Hematopoietic multipotent progenitor cell (in vitro differentiated cells): ENCODE data around the gene TBK1. TPM values are rescaled to one million over a fixed set of nuclear protein-coding genes. Genes with fewer than 3 reads are reported as not detected.

Experiments used
- DNase-seq, 3 donors: peaks; one replicate each; pipeline ENCODE4 v3.0.0-alpha.2; 2011 to 2015; ENCODE audit warnings: low read depth in 2 of 3, low spot score in 2 of 3
- total RNA-seq: library from RNA; depleted of rRNA; stranded (reverse); fragments of >200 nt; gene quantifications from one replicate; pipeline ENCODE4 v1.2.3, GENCODE V29; 2012

TBK1 gene
- total RNA-seq, 1 donor: 6.5 TPM

GRCh38 chr12:64450711-64451486, 1.0 kb upstream of the TBK1 start:
- DNase-seq: peak in 2 of 3 donors; percentile 28 to 29

- peak in 2 of 3 donors; percentile 52 to 60 for DNase-seq
Observed at GRCh38 chr12:64452559-64453329, 824 bp downstream of the TBK1 start.

DNA sequence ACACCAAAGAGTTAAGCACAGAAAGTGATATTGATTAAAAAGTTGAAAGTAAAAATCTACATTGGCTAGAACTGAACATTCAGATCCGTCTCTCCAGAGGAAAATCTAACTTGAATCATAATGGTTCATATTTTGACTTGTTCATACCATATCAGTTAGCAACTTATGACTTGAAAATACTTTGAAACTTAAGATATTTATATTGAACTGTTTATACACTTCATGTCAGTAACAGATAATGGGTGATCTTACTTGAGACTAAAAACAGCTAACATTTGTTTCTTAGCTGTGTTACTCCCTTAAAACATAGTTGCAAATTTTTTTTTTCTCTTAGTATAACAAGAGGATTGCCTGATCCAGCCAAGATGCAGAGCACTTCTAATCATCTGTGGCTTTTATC, 3.6 kb downstream of the TBK1 start:
- no peak for DNase-seq

- DNase-seq: no peak
Observed at GRCh38 chr12:64456119-64456518, 4.2 kb downstream of the TBK1 start.

GRCh38 chr12:64457032-64457431, 5.1 kb downstream of the TBK1 start:
- DNase-seq: peak in 2 of 3 donors; percentile 58 to 60

GRCh38 chr12:64457466-64457865, 5.5 kb downstream of the TBK1 start:
- no peak for DNase-seq

DNA sequence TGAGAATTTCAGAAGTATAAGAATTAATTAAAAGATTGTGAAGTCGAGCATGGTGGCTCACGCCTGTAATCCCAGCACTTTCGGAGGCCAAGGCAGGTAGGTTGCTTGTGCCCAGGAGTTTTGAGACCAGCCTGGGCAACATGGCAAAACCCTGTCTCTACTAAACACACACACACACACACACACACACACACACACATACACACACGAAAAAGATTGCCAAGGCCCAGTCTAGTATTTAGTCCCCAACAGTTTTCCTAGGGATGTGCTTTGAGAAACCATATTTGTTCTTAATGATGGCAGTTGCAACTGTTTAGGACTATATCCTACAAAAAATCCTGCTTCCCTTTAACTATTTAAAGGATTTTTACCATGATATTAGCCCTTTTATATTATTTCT, 6.0 kb downstream of the TBK1 start:
- no peak for DNase-seq

DNA sequence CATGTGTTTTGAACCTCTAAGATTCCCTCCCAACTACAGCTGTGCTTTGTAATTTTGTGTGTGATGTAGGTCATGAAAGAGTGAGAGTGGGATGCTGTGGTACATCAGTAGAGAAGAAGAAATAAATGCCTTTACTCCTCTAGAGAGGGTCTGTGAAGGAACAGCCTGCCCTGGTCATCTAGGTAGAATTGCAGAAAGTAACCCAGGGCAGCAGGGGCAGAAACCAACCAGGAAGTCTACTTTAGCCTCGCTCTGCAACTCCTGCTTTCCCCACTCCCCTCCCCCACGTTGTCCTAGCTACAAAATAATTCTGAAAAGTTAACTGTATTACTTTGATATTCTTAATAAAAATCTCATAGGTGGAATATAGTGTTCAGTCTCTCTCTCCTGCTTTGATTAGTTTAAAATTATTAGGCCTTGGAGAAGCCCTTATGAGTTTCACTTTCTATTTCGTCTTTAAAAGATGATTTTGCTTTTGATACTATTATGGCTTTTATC, 7.5 kb downstream of the TBK1 start:
- DNase-seq: peak in 2 of 3 donors; percentile 14 to 24

DNA sequence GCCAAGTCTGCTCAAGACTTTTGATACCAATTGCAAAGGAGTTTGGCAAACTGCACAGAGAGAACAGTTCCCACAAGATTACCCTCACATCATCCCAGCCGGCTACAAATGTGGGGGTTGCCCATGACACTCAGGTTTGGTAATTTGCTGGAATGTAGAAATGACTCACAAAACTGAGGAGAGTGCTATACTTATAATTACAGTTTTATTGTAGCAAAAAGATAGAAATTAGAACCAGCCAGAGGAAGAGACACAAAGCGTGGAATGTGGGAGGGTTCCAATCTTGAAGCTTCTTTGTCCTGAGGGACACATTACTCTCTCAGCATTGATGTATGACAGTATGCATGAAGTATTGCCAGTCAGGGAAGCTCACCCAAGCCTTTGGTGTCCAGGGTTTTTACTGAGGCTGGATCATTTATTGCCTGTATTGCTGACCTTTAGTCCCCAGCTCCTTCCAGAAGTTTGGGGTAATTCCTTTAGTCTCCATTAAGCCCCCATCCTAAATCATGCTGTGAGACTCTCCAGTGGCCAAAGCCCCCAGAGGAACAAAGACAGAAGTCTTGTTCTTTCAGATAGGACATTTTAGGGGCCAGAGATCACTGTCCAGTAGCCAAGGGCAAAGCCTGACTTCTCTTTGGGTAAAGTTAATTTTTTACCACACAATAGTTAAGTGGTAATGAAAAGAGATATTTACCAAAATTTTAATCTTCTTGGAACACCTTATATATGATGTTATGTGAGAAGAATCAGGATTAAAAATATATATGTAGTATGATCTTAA, 9.9 kb downstream of the TBK1 start:
- no peak for DNase-seq

- peak in 1 of 3 donors; percentile 8 for DNase-seq
Observed at GRCh38 chr12:64466178-64466577, 14.3 kb downstream of the TBK1 start.

DNA sequence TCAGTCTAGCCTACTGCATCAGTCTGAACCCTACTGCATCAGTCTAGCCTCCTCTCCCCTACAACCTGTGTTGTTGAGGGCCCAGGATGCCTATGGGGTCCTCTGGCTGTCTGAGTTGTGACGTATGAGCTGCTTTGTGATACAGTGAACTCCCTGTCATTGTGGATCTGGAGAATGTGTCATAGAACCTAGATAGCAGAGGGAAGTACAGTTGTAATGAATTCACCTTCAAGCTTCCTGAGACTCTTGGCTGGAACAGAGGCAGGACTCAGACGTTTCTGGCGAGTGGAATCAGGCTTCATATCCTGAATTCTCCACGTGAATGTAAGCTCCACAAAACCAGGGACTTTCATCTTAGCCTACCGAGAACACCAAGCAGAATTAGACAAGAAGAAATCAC, 17.0 kb downstream of the TBK1 start:
- no peak for DNase-seq

DNA sequence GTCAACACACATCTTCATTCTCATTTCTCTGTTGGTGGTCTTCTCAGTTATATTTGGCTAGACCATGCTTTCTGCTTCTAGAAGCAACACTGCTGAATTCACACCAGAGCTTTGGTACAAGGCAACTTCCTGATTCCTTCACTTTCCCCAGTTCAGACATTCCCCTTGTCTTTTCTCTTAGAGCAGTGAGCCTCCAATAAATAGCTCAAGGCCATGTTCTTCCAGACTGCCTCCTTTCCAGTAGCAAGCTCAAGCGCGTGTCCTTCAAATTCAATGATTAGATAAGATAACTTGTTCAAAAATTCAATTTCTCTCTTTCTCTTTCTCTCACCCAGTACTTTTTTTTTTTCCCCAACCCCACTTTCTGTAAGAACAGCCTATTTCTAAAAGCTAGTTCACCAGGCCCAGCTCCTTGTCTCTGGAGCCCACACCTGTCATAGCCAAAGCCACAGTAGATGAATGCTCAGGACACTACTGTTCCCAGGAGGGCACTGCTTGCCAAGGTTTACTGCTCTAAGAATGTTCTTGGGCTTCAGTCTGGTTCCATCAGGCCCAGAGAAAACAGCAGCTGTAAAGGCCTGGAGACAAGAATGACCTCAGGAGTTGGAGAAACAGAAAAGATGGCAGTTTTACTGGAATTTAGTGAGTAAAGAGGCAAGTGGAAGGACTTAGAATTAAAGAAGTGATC, 17.7 kb downstream of the TBK1 start:
- DNase-seq: no peak

DNA sequence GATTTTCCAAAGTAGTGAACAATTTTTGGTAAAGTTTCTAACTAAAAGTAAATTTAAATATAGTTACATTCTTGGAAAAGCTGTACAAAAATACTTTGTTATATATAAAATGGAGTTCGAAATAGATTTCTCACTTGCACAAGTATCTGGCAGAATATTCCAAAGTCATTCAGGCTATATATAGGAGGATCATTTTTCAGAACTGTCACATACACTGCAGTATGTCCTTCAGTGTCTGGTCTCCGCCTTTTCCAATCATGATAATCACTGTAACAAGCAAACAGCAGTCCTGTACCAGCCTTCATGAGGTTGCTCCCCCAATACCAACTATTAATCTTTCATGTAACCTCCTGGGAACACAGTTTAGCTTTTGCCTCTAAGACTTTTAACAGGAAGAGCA, 18.6 kb downstream of the TBK1 start:
- DNase-seq: no peak

- no peak for DNase-seq
Observed at GRCh38 chr12:64473176-64473575, 21.3 kb downstream of the TBK1 start.

GRCh38 chr12:64475518-64475917, 23.6 kb downstream of the TBK1 start:
- no peak for DNase-seq

GRCh38 chr12:64476844-64477243, 24.9 kb downstream of the TBK1 start:
- DNase-seq: no peak

DNA sequence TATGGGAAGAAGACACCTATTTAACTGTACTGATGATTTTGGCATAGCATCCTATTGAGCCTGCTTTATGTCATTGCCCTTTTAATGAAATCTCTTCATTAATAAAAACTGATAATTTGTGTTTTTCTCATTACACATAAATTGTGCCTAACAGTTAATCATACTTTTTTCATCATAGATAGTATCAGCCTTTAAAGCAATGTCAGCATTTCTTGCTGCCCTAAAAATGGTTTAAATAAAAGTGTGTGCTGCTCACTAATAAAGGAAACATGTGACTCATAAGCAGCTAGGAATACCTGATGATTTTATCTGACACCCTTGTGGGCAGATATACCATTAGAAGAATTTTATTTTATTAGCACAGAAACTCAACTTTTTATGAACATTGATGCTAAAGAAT, 26.7 kb downstream of the TBK1 start:
- no peak for DNase-seq

GRCh38 chr12:64480148-64480547, 28.2 kb downstream of the TBK1 start:
- no peak for DNase-seq

DNA sequence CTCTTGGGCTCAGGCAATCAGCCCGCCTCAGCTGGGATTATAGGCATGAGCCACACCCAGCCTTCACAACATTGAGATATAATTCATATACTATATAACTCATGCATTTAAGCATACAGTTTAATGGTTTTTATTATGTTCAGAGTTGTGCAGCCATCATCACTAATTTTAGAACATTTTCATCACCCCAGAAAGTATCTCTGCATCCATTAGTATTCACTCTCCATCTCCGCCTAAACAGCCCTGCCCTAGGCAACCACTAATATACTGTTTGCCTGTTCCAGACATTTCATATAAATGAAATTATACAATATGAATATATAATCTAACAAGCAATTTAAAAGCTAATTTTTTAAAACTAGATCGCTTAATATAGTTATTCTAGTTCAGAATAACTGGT, 34.7 kb downstream of the TBK1 start:
- DNase-seq: no peak

DNA sequence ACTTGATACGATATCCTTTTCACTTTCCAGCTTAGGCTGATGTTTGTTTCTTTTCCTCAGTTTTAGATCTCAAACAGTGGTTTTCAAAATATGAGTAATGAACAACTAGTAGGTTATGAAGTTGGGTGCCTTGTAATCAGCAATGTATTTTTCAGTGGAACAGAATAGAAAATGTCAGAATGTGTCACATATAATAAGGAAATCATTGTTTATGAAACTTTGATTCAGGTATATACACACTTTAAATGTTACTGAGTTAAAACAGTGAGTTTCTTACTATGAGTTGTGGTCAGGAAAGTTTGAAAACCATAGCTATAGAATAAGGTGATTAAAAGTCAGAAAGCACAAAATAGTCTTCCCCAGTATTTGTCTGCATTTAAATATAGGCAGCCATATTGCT, 39.8 kb downstream of the TBK1 start:
- DNase-seq: no peak

- no peak for DNase-seq
Observed at GRCh38 chr12:64493513-64493912, 41.6 kb downstream of the TBK1 start.
